Panc1 (cell line): ENCODE results near the gene KLF6. TPM values are rescaled to one million over a fixed set of nuclear protein-coding genes. Genes with fewer than 3 reads are reported as not detected.

Source experiments
- ATAC-seq: fragments of 200-7000 bp; cut with Tn5 transposase; 2 replicates; pipeline ENCODE4 v1.9.1; 2020; ENCODE audit warnings: mild to moderate bottlenecking, moderate library complexity
- BruUV-seq: library from RNA; stranded (reverse); fragments of 400-500 nt; replicated peaks from 2 replicates; lab custom pipeline; 2021; lab: Mats Ljungman, UMichigan
- CTCF ChIA-PET: fragments of 300-600 bp; sonication (Branson Sonifier 250); formaldehyde crosslinking; loops from one replicate; lab custom pipeline; 2022; ENCODE audit warnings: antibody characterized with exemption; lab: Charles Lee
- POLR2A ChIA-PET: fragments of 300-600 bp; sonication (Branson Sonifier 250); formaldehyde crosslinking; loops from one replicate; lab custom pipeline; 2022; ENCODE audit warnings: antibody characterized with exemption; lab: Charles Lee
- DNase-seq: peaks from one replicate; pipeline ENCODE4 v3.0.0-alpha.2; 2010; ENCODE audit warnings: low read depth, low spot score
- H3K27ac ChIP-seq: 2 replicates; pipeline ENCODE4 v1.5.1; 2011; ENCODE audit warnings: mild to moderate bottlenecking, low read length, inconsistent platforms
- H3K27me3 ChIP-seq: fragments of 200-500 bp; sonication (Bioruptor generic); 2 replicates; pipeline ENCODE4 v1.6.0; 2014; ENCODE audit warnings: low read length, inconsistent platforms; ENCODE audit not compliant: control insufficient read depth, insufficient read depth
- H3K36me3 ChIP-seq: fragments of 200-500 bp; sonication (Bioruptor generic); 2 replicates; pipeline ENCODE4 v1.5.1; 2014; ENCODE audit warnings: inconsistent platforms, mild to moderate bottlenecking, low read length, moderate library complexity; ENCODE audit not compliant: control insufficient read depth, insufficient read depth
- H3K4me1 ChIP-seq: 2 replicates; pipeline ENCODE4 v1.5.1; 2011; ENCODE audit warnings: inconsistent platforms, mild to moderate bottlenecking, low read length, moderate library complexity; ENCODE audit not compliant: control insufficient read depth, insufficient read depth
- H3K4me3 ChIP-seq, 2 experiments: 2 replicates each; pipeline ENCODE4 v1.5.1; 2011 to 2012; ENCODE audit warnings: low read depth in 2 of 2, low read length in 2 of 2, mild to moderate bottlenecking in 2 of 2, inconsistent platforms in 1 of 2, moderate library complexity in 1 of 2
- H3K9me3 ChIP-seq: fragments of 200-500 bp; sonication (Bioruptor generic); 2 replicates; pipeline ENCODE4 v1.5.1; 2014; ENCODE audit warnings: low read depth, mild to moderate bottlenecking, inconsistent platforms, low read length, moderate library complexity; ENCODE audit not compliant: control insufficient read depth, insufficient read depth
- POLR2AphosphoS5 ChIP-seq: IDR thresholded peaks from 2 replicates; pipeline ENCODE4 v1.6.1; 2012; ENCODE audit warnings: mild to moderate bottlenecking, low read depth, low read length, moderate library complexity
- REST ChIP-seq, 2 experiments: IDR thresholded peaks; 2 replicates each; pipeline ENCODE4 v1.6.1; 2011 to 2012; ENCODE audit warnings: low read depth in 2 of 2, control low read depth in 1 of 2, low read length in 1 of 2, mild to moderate bottlenecking in 1 of 2, moderate library complexity in 1 of 2; ENCODE audit not compliant: insufficient read depth in 1 of 2
- SIN3A ChIP-seq: IDR thresholded peaks from 2 replicates; pipeline ENCODE4 v1.6.1; 2012; ENCODE audit warnings: low read depth, mild to moderate bottlenecking, low read length, moderate library complexity, borderline replicate concordance; ENCODE audit not compliant: insufficient read depth
- TCF7L2 ChIP-seq: IDR thresholded peaks from 2 replicates; pipeline ENCODE4 v1.6.1; 2011; ENCODE audit warnings: mild to moderate bottlenecking, low read depth, low read length, inconsistent platforms
- in situ Hi-C: cut with HindIII; loops from 2 replicates; pipeline ENCODE4 v1.10.0; 2016; ENCODE audit warnings: low sequenced_read_pairs, low pct_unique_long_range_greater_than_20kb
- intact Hi-C: fragments of 100-400 bp; cut with micrococcal nuclease; formaldehyde crosslinking; loops from one replicate; pipeline ENCODE4 v1.10.0; 2022; ENCODE audit not compliant: unreplicated experiment
- total RNA-seq: library from RNA; stranded (reverse); gene quantifications from one replicate; pipeline ENCODE4 v1.2.1, GENCODE V29; 2021; ENCODE audit not compliant: unreplicated experiment
- TF ChIP-seq, protein P1 (sequence below): fragments of 450-650 bp; IDR thresholded peaks from 2 replicates; pipeline ENCODE4 v1.5.1; 2017; ENCODE audit warnings: mild to moderate bottlenecking

The KLF6 gene
- total RNA-seq, 1 experiment from 2014 or later: 177 TPM

- TF ChIP-seq, protein P1, sequence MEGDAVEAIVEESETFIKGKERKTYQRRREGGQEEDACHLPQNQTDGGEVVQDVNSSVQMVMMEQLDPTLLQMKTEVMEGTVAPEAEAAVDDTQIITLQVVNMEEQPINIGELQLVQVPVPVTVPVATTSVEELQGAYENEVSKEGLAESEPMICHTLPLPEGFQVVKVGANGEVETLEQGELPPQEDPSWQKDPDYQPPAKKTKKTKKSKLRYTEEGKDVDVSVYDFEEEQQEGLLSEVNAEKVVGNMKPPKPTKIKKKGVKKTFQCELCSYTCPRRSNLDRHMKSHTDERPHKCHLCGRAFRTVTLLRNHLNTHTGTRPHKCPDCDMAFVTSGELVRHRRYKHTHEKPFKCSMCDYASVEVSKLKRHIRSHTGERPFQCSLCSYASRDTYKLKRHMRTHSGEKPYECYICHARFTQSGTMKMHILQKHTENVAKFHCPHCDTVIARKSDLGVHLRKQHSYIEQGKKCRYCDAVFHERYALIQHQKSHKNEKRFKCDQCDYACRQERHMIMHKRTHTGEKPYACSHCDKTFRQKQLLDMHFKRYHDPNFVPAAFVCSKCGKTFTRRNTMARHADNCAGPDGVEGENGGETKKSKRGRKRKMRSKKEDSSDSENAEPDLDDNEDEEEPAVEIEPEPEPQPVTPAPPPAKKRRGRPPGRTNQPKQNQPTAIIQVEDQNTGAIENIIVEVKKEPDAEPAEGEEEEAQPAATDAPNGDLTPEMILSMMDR: no peak
- no peak for TF ChIP-seq REST (IDR thresholded peaks at IDR 0.05; ENCODE audit: insufficient read depth in 1 of 2, low read depth in 2 of 2, low read length in 1 of 2)
- TF ChIP-seq TCF7L2: no peak
- TF ChIP-seq POLR2AphosphoS5: no peak
- no peak for TF ChIP-seq SIN3A
Observed at GRCh38 chr10:3758491-3758970, 26.5 kb downstream of the KLF6 start.

DNA sequence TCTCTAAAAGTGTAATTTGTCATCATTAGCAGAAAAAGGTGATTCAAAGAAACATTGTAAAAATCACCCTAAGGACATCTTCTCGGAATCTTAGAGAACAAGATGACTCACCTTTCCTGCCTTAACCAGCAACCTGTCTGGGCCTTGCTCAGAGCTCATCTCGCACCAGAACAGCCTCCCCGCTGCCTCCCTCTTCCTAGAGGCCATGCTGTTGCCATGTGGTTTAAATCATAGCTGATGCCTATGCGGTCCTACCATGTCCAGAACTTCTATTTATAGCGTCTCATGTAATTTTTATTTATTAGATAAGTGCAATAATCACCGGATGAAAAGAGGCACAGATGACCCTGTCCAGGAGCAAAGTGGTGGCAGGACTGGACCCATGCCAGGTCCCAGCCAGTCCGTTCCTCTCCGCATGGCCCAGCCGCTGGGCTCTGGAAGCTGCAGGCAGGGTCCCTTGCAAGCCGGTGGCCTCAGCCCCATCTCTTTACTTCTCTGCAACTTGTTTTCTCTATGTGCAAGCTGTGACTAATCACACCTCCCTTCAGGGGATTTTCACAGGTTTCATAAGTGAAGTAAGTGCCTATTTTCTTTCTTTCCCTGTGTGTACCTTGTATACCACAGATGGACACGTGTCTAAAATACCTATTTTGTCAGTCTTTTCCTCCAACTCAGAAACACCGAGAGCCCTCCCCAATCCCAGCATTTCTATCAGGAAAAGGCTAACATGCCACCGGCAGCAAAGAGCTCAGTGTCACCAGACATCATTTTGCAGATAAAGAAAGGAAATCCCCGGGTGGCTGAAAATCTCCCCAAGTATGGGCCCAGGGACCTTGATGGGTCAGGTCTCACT lies 27.1 kb downstream of the KLF6 start:
- DNase-seq (peak; percentile 53), ATAC-seq (peak; percentile 54)
- no peaks in the 10 kb centered on the region for H3K27me3 ChIP-seq
- no peak for TF ChIP-seq REST (IDR thresholded peaks at IDR 0.05; ENCODE audit: insufficient read depth in 1 of 2, low read depth in 2 of 2, low read length in 1 of 2)
- TF ChIP-seq, protein P1: no peak
- TF ChIP-seq TCF7L2: no peak
- no peak for TF ChIP-seq SIN3A
- TF ChIP-seq POLR2AphosphoS5: no peak
- POLR2A ChIA-PET: interaction anchor here (0.6 kb wide), 1 partner anchor 19 kb away, joined by 12 read pairs; no protein-coding TSS in a partner anchor
- BruUV-seq: no TSS peak
- H3K4me3 ChIP-seq: no peak overlapping the region
- no peaks in the 10 kb centered on the region for H3K9me3 ChIP-seq
- peak overlapping the region; percentile 88 for H3K27ac ChIP-seq
- intact Hi-C loops (no loop called here), in situ Hi-C loops (no loop called here)
- peaks cover 54% of the 10 kb centered on the region for H3K4me1 ChIP-seq
- CTCF ChIA-PET: no interaction called here
- no peaks in the 10 kb centered on the region for H3K36me3 ChIP-seq

More at GRCh38 chr10:3758491-3758970, 26.5 kb downstream of the KLF6 start:
- peaks cover 60% of the 10 kb centered on the region for H3K4me1 ChIP-seq
- intact Hi-C loops (no loop called here), in situ Hi-C loops (no loop called here)
- no peak for DNase-seq
- no TSS peak for BruUV-seq
- no peaks in the 10 kb centered on the region for H3K9me3 ChIP-seq
- ATAC-seq: no peak
- H3K27ac ChIP-seq: peak overlapping the region; percentile 88
- no peaks in the 10 kb centered on the region for H3K36me3 ChIP-seq
- no peaks in the 10 kb centered on the region for H3K27me3 ChIP-seq
- no peak overlapping the region for H3K4me3 ChIP-seq
- CTCF ChIA-PET: no interaction called here
- POLR2A ChIA-PET: interaction anchor here (0.6 kb wide), 1 partner anchor 18 kb away, joined by 12 read pairs; no protein-coding TSS in a partner anchor
